ENCODE results near the gene EIF2AK2.

DNA sequence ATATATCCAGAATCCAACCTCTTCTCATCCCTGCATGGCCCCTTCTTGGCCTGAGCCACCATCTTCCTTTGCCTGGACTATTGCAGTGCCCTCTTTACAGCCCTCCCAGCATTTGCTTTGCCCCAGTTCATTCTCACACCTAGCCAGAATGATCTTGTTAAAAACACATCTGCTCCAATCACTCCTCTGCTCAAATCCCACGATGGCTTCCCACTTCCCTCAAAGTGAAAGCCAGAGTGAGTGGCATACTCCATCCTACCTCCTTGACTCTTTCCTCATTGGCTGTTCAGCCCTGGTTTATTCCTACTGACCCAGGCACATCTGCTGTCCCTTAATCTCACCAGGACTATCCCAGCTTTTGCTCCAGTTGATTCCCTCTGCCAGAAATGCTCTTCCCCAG, 17.0 kb upstream of the EIF2AK2 start:
- no peak for TF ChIP-seq ZNF384 (IDR thresholded peaks at IDR 0.05)
- no peak for TF ChIP-seq SP1 (IDR thresholded peaks at IDR 0.05)
- TF ChIP-seq ARNT (IDR thresholded peaks at IDR 0.05), result no peak
- TF ChIP-seq HDGF (IDR thresholded peaks at IDR 0.05; ENCODE audit: borderline replicate concordance), result no peak
- no peak for TF ChIP-seq ELF4 (IDR thresholded peaks at IDR 0.05)
- TF ChIP-seq SUZ12 (IDR thresholded peaks at IDR 0.05), result no peak
- no peak for TF ChIP-seq FOXM1 (IDR thresholded peaks at IDR 0.05; ENCODE audit: borderline replicate concordance)
- no peak for TF ChIP-seq NFRKB (IDR thresholded peaks at IDR 0.05)
- TF ChIP-seq TARDBP (IDR thresholded peaks at IDR 0.05), result no peak
- TF ChIP-seq BHLHE40 (IDR thresholded peaks at IDR 0.05; ENCODE audit: borderline replicate concordance), result no peak

Measured in HEK293T (cell line).